G401 (cell line): ENCODE measurements around the gene KCNK3. TPM values are rescaled to one million over a fixed set of nuclear protein-coding genes. Genes with fewer than 3 reads are reported as not detected.

Experiments
- DNase-seq: peaks from one replicate; pipeline ENCODE4 v3.0.0-alpha.2; 2015; ENCODE audit warnings: low spot score
- in situ Hi-C: cut with HindIII; loops from 2 replicates; pipeline ENCODE4 v1.10.0; 2016; ENCODE audit warnings: low sequenced_read_pairs, mixed read lengths
- total RNA-seq: library from RNA; depleted of rRNA; stranded (reverse); fragments of >200 nt; shearing (Covaris generic); gene quantifications from 2 replicates; pipeline ENCODE4 v1.2.3, GENCODE V29; 2014

KCNK3 gene
- total RNA-seq, 1 experiment from 2014 or later: not detected

GRCh38 chr2:26683583-26683982 lies 8.9 kb upstream of the KCNK3 start:
- in situ Hi-C loops: no loop called here
- DNase-seq: no peak

DNA sequence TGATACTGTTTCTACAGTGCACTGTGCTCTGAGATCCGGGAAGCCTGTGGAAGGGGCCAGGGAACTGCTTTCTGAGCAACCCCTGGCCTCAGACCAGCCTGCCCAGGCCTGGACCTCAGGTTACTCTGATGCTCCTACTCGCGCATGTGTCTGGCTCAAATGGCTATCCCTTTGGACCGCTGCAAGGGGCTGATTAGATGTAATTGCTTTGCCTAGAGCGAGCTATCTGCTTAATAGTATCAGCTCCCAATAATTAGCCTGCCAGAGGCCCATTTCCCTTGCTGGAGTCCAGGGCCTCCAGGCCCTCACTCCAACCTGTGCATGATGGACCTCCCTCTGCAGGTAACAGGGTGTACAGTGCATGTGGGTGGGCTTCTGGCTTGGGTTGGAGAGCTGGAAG lies 7.2 kb upstream of the KCNK3 start:
- DNase-seq: no peak
- in situ Hi-C loops: no loop called here

- DNase-seq: no peak
- in situ Hi-C loops: no loop called here
Observed at GRCh38 chr2:26685989-26686839, 6.3 kb upstream of the KCNK3 start.

- in situ Hi-C loops: no loop called here
- DNase-seq: no peak
Observed at GRCh38 chr2:26687328-26687727, 5.2 kb upstream of the KCNK3 start.

DNA sequence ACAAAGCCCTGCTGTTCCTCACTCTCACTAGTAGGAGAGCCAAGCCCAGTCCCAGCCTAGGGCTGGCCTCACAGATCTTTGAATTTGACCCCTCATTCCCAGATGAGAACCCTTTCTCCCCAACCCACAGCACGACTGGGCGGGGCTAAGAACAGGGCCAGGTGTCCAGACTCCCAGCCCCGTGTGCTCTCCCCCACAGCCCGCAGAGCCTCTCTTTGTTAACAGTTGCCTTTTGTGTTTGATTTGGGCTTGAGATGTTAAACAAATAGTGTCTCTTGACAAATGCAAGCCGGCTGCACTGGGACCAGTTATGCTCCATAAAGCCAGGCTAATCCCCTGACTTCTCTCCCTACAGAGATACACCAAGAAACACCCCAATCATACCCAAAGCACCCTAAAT lies 4.7 kb upstream of the KCNK3 start:
- in situ Hi-C loops: no loop called here
- DNase-seq: no peak

DNA sequence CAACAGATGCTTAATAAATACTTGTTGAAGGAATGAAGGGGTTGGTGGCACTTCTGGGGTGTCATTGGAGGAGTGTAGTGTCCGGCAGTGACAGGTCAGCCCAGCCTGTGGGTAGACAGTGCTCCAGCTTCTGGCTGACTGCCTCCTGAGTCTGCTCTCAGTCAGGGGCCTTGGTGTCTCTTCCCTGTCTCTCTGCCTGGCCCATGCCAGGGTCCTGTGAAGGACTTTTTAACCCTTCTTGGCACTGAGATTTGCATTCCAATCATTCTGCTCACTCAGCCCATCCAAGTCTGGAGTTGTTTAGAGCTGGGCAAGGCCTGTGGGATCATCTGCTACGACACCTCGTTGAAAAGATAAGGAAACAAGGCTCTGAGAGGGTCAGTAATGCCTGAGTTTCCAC lies 1.4 kb upstream of the KCNK3 start:
- DNase-seq: no peak
- in situ Hi-C loops: no loop called here

- in situ Hi-C loops: no loop called here
Observed at GRCh38 chr2:26691881-26692278, 642 bp upstream of the KCNK3 start.

GRCh38 chr2:26692897-26693849 lies 651 bp downstream of the KCNK3 start:
- DNase-seq: peak; percentile 70
- in situ Hi-C loops: no loop called here

More at GRCh38 chr2:26691881-26692278, 642 bp upstream of the KCNK3 start:
- no peak for DNase-seq

- DNase-seq: no peak
- in situ Hi-C loops: no loop called here
Observed at GRCh38 chr2:26694001-26694400, 1.5 kb downstream of the KCNK3 start.

DNA sequence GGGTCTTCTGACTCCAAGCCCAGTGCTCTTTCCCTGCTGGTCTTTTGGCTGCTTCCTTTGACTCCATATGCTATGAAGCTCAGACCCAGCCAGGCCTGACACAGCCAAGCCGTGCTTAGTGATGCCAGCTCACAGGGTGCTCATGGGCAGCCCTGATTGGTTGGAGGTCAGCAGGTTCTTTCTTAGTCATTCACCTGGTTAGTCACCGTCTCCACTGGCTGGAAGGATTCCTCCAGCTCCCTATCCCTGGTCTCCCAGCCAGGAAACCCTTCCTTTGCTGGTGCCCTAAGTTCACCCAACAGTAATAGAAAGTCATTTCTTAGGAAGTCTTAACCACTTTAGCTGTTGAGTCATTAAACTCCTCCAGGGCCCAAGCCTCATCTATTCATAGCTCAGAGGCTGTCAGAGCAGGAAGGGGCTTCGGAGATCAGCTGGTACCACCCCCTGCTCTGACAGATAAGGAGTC lies 3.9 kb downstream of the KCNK3 start:
- peak; percentile 98 for DNase-seq

DNA sequence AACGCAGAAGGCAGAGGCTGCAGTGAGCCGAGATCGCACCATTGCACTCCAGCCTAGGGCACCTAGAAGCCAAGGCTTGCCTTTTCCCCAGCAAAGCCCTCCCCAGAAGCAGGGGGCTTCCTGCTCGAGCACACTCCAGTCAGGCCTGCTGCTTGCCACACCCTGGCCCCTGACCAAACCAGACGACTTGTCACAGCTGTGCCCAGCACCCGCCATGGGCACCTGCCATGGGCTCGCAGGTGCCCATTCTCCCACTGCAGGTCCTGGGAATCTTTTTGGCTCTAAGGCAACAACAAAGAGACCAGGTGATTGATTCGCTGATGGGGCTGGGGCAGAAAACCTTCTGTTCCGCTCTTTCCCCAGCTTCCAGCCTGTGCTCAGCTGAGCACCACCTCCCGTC lies 4.9 kb downstream of the KCNK3 start:
- in situ Hi-C loops: no loop called here
- DNase-seq: no peak

More for the DNA sequence above, 3.9 kb downstream of the KCNK3 start:
- in situ Hi-C loops: no loop called here

DNA sequence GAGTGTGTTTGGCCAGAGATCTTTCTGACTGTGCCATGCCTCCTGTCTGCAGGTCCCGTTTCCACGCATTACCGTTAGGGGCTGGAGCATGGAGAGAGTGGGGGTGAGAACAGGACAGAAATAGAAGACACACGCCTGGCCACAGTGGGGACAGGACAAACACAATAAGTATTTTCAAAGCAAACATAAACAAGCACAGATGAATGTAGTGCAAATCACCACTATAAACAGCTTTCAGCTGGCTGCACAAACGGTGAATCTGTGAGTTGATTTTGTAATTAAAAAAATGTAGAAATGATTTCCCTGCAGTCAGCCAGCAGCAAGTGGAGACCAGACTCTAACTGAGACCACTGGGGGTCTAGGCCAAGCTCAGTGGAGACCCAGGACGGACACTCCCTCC lies 6.8 kb downstream of the KCNK3 start:
- in situ Hi-C loops: no loop called here
- DNase-seq: no peak

DNA sequence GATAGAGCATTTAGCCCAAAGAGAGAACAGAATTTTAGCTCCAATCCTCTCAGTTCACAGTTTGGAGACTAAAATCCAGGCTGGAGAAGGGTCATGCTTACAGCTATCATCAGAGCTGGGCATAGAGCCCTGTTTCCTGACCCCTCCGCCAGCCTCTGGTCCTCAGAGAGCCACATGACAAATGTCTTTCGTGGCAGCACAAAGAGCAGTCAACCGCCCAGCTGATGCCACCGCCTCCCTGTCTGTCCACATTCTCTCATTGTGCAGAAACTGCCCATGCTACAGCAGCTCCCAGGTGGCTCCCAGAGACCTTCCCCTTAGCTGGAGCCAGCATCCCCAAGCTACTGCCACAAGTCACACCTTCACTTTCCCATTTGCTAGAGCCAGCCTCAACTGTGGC lies 7.6 kb downstream of the KCNK3 start:
- in situ Hi-C loops: no loop called here
- no peak for DNase-seq

- DNase-seq: no peak
- in situ Hi-C loops: no loop called here
Observed at GRCh38 chr2:26701596-26701995, 9.1 kb downstream of the KCNK3 start.

- in situ Hi-C loops: no loop called here
- no peak for DNase-seq
Observed at GRCh38 chr2:26702025-26702424, 9.5 kb downstream of the KCNK3 start.

- DNase-seq: no peak
- in situ Hi-C loops: no loop called here
Observed at GRCh38 chr2:26704441-26704977, 12.0 kb downstream of the KCNK3 start.

DNA sequence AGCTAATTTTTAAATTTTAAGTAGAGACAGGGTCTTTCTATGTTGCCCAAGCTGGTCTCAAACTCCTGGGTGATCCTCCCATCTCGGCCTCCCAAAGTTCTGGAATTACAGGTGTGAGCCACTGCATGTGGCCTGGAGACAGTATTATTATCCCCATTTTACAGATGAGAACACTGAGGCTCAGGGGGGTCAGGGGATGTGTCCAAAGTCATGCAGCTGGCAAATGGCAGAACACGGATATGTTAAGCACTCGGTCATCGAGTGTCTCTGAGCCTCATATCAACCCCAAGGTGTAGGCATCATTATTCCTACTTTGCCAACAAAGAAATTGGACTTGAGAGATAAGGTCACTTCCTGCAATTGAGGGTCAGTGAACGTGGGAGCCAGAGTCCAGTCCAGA lies 12.6 kb downstream of the KCNK3 start:
- DNase-seq: no peak
- in situ Hi-C loops: no loop called here

DNA sequence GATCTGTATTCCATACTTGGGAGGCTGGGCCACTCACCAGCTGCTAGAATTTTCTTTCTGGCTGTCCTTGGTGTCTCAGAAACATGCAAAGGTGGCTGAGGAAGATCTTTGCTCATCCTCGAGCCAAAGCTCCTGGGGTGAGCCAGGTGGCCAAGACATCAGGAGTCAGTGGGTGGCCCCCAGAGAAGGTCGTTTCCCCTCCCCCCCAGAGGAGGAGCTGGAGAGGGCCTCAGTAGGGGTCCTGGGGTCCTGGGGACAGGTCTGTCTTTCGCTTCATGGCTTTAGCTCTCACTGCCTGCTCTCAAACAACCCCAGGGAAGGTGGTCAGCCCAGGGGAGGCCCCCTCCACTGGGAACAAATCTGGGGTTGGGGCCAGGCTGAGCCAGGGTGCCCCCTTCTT lies 13.6 kb downstream of the KCNK3 start:
- DNase-seq: no peak
- in situ Hi-C loops: no loop called here

- in situ Hi-C loops: no loop called here
- DNase-seq: peak; percentile 63
Observed at GRCh38 chr2:26706616-26707473, 14.3 kb downstream of the KCNK3 start.
